ENCODE results near the gene OR4K17.
"Not testable (repeated sequence)": the region's sequence is repeated elsewhere in the genome, so short reads cannot be mapped to it uniquely, and the experiment has no call there.

Gene OR4K17

GRCh38 chr14:20110438-20110837 lies at the start of gene OR4K17:
Gene OR4K17, plus strand, starts transcription at chr14:20110739. Its CDS starts 6,761 bp downstream, at chr14:20117500.
- DNase-seq = no peak

GRCh38 chr14:20092050-20092449 lies 18.5 kb upstream of the OR4K17 start:
- DNase-seq = no peak

GRCh38 chr14:20093442-20093841 lies 17.1 kb upstream of the OR4K17 start:
- DNase-seq = no peak

GRCh38 chr14:20098926-20099770 lies 11.4 kb upstream of the OR4K17 start:
- DNase-seq = not testable (repeated sequence)

- DNase-seq = no peak
These were observed 1.8 kb downstream of the OR4K17 start for GRCh38 chr14:20112321-20112720.

GRCh38 chr14:20116748-20117147 lies 6.2 kb downstream of the OR4K17 start:
- DNase-seq = no peak

GRCh38 chr14:20118795-20119194 lies 8.3 kb downstream of the OR4K17 start:
- no peak for DNase-seq

- DNase-seq = no peak
These were observed 28.0 kb downstream of the OR4K17 start, which contains the start of gene OR4N5 for GRCh38 chr14:20138520-20138919. Gene OR4N5, plus strand, starts transcription at chr14:20138820. Its CDS starts 4,916 bp downstream, at chr14:20143736.

GRCh38 chr14:20143911-20144310 lies 33.4 kb downstream of the OR4K17 start:
- DNase-seq = no peak

- DNase-seq = no peak
These were observed 34.3 kb downstream of the OR4K17 start for GRCh38 chr14:20144820-20145219.

- DNase-seq = no peak
These were observed 53.9 kb downstream of the OR4K17 start for GRCh38 chr14:20164462-20164861.

- no peak for DNase-seq
These were observed 56.6 kb downstream of the OR4K17 start for GRCh38 chr14:20167091-20167490.

- DNase-seq = not testable (repeated sequence)
These were observed 59.3 kb downstream of the OR4K17 start for GRCh38 chr14:20169852-20170251.
